ENCODE data around the gene SELENOW. TPM values are rescaled to one million over a fixed set of nuclear protein-coding genes. Genes with fewer than 3 reads are reported as not detected.

Gene SELENOW
- polyA plus RNA-seq, 1 donor: 190 TPM

Other genes with a start within 250 kb of the SELENOW start
- 0.19 TPM for gene ZNF541, start 205.6 kb upstream of the SELENOW start, polyA plus RNA-seq
- 11.9 TPM for gene BICRA, start 169.6 kb upstream of the SELENOW start, polyA plus RNA-seq
- gene EHD2, start 65.3 kb upstream of the SELENOW start, polyA plus RNA-seq: 31.4 TPM
- gene NOP53, start 33.2 kb upstream of the SELENOW start, polyA plus RNA-seq: 545 TPM
- gene TPRX1, start 25.8 kb downstream of the SELENOW start, polyA plus RNA-seq: not detected
- gene CRX, start 43.2 kb downstream of the SELENOW start, polyA plus RNA-seq: 0.09 TPM
- gene TPRX2, start 80.5 kb downstream of the SELENOW start, polyA plus RNA-seq: not detected
- 190 TPM for gene SULT2A1, start 107.6 kb downstream of the SELENOW start, polyA plus RNA-seq
- not detected for gene BSPH1, start 213.5 kb downstream of the SELENOW start, polyA plus RNA-seq
- 0.07 TPM for gene ELSPBP1, start 215.9 kb downstream of the SELENOW start, polyA plus RNA-seq

All from large intestine (tissue), 1 donor.